Effector memory CD4-positive, alpha-beta T cell (primary cell): ENCODE results near the gene CARD10.

Experiments
- DNase-seq, 3 donors: peaks; one replicate each; pipeline ENCODE4 v3.0.0-alpha.2; 2020
- H3K27ac ChIP-seq: 2 replicates; pipeline ENCODE4 v1.7.0; 2013; ENCODE audit warnings: mild to moderate bottlenecking, low read length, moderate library complexity; ENCODE audit not compliant: insufficient read depth, poor library complexity, severe bottlenecking
- H3K27me3 ChIP-seq: replicated peaks from 2 replicates; pipeline ENCODE4 v1.7.0; 2013; ENCODE audit warnings: mild to moderate bottlenecking, low read length; ENCODE audit not compliant: insufficient read depth, control insufficient read depth, poor library complexity, severe bottlenecking
- H3K36me3 ChIP-seq: 2 replicates; pipeline ENCODE4 v1.7.0; 2013; ENCODE audit warnings: mild to moderate bottlenecking, low read length, moderate library complexity; ENCODE audit not compliant: control insufficient read depth, insufficient read depth
- H3K4me1 ChIP-seq: 2 replicates; pipeline ENCODE4 v1.7.0; 2013; ENCODE audit warnings: low read length, mild to moderate bottlenecking; ENCODE audit not compliant: control insufficient read depth, insufficient read depth, poor library complexity, severe bottlenecking
- H3K4me3 ChIP-seq: 2 replicates; pipeline ENCODE4 v1.7.0; 2013; ENCODE audit warnings: low read length, low read depth, mild to moderate bottlenecking; ENCODE audit not compliant: insufficient read depth, poor library complexity, severe bottlenecking
- H3K9me3 ChIP-seq: 2 replicates; pipeline ENCODE4 v1.7.0; 2013; ENCODE audit warnings: mild to moderate bottlenecking, low read length, moderate library complexity; ENCODE audit not compliant: control insufficient read depth

The CARD10 gene

DNA sequence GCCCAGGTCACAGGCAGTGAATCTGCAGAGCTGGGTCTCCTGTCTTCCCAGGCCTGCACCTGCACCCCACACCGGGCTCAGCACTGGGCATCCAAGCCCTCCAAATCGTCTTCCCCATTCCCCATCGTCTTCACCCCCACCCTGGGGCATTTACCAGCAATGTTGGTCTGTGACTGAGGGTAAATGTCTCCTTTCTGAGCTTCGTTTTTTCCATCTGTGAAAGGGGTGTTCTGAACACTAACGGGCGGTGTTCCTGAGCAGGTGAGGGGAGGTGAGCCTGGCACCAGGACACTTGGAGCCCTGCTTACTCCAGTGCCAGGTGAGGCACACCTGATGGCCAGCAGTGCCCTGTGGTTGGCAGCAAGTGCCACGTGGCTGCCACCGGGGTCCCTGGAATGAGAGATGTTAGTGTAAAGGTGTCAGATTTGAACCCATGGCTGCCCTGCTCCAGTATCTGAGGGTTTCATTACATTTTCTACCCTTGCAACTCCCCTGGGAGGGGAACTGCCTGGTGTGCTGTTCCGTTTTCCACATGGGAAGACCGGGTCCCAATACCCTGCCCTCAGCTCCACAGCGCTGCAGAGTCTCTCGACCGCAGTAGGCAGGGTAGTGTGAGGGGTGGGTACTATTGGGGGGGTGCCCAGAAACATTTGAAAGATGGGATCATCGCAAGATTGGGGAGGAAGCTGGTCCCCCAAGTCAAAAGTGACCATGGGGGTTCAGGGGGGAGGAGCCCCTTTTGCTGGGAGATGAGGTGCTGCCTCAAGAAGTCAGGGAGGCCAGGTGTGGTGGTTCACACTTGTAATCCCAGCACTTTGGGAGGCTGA lies 43.0 kb upstream of the CARD10 start:
- DNase-seq = no peak
- peaks cover 38% of the 10 kb centered on the region for H3K4me1 ChIP-seq

DNA sequence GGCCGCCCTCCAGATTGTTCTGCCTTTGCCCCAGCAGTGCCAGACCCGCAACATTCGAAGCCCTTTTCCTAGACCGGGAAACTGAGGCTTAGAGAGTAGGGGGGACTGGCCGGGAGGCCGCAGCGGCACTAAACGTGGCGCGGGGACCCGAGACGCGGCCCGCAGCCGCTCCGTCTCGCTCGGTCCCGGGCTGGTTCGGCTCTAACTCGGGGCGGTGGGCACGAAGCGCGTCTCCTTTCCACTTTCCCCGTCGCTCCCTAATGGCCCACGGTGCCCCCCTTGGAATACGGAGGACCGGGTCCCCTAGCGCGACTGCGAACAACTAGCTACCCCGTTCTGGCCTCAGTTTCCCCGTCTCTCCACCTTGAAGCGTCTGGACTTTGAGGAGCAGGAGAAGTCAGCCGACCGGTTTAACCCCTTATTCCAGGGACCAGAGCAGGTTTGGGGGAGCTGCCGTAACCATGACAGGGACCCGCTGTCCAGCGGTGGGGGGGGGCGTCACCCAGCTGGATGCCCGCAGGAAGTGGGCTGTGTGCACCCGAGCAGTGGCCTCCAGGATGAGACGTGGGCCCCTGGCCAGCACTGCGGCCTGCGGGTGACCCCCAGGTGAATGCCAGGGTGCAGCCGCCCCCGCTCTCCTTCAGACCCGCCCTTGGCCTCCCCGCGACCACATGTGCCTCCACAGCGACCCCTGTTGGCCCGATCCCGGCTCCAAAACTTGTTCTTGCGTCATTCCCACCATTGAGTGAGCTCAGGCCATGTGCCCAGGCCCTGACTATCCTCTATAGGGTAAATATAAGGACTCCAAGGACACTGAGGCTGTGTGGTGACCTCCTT lies 42.2 kb upstream of the CARD10 start:
- H3K9me3 ChIP-seq = no peaks in the 10 kb centered on the region
- DNase-seq = peak; percentile 44 to 60 (median 54)
- peaks cover 28% of the 10 kb centered on the region for H3K27me3 ChIP-seq
- peak overlapping the region; percentile 35 for H3K4me3 ChIP-seq
- H3K27ac ChIP-seq = no peak overlapping the region
- H3K4me1 ChIP-seq = peaks cover 30% of the 10 kb centered on the region
- no peaks in the 10 kb centered on the region for H3K36me3 ChIP-seq

More for the DNA sequence above, 43.0 kb upstream of the CARD10 start:
- H3K36me3 ChIP-seq = no peaks in the 10 kb centered on the region
- no peaks in the 10 kb centered on the region for H3K9me3 ChIP-seq
- H3K4me3 ChIP-seq = no peak overlapping the region
- peaks cover 28% of the 10 kb centered on the region for H3K27me3 ChIP-seq
- H3K27ac ChIP-seq = no peak overlapping the region

DNA sequence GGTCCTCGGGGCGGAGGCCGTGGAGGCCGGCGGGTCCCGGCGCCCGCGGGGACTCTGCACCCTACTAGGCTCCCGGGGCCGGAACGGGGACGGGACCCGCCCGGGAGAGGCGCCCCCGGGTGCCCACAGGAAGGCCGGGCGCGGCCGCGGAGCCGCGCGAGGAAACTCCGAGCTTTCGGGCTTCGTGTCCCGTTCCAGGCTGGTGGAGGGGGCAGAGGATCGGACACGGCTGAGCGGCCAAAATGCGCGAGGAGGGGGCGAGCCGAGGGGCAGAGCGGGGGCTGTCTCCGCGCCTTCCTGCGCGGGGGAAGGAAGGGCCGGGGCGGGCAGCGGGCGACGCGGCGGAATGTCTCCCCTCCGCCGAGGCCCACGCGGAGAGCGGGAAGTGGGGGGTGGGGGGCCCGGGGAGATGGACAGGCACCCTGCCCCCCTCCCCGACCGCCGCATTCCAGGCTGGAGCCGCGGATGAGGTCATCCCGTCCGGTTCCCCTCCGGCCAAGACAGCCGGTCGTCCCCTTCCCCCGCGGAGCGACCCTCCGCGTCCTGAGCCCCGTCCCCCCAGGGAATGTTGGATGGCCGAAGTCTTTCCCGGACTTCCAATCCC lies 41.5 kb upstream of the CARD10 start:
- DNase-seq = no peak
- peaks cover 28% of the 10 kb centered on the region for H3K27me3 ChIP-seq
- peaks cover 22% of the 10 kb centered on the region for H3K4me1 ChIP-seq
- no peaks in the 10 kb centered on the region for H3K9me3 ChIP-seq
- no peaks in the 10 kb centered on the region for H3K36me3 ChIP-seq
- H3K4me3 ChIP-seq = peak overlapping the region; percentile 35
- no peak overlapping the region for H3K27ac ChIP-seq

DNA sequence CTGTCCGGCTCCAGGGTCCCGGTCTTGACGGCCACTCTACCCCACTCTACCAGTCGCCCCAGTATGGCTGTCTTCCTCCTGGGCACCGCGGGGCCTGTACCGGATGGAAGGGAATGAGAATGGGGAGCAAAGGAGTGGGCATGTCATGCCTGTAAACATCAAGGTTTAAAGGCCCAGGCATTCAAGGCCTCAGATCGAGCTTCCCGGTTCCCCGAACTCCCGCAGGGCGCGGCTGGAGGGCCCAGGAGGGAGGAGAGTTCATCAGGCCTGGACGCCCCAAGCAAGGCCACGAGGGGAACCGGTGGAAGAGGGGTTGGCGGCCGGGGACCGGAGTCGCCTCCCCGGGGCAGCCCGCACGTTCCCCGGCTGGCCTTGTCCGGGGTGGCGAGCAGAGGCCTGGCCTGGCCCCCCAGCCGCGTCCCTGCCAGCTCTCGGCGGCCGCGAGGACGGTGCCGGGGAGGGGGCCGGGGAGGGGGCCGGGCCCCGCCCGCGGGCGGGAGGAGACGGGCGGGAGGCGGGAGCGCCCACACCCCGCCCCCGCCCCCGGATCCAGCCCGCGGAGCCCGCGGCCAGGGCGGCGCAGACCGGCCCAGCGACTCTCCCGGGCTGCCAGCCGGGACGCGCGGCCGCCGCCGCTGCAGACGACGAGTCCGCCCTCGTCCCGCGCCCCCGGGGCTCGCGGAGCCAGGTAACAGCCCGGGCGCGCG lies 40.8 kb upstream of the CARD10 start, which contains the start of gene CDC42EP1:
Gene CDC42EP1 (plus strand): TSS at position 580 of the 707 bp plus-strand sequence. CDS start 5,870 bp downstream, outside the sequence.
- H3K4me1 ChIP-seq = peaks cover 22% of the 10 kb centered on the region
- peak within 1 kb of the TSS; percentile 35 for H3K4me3 ChIP-seq
- H3K27me3 ChIP-seq = peaks cover 28% of the 10 kb centered on the region
- H3K36me3 ChIP-seq = no peaks in the 10 kb centered on the region
- no peak within 1 kb of the TSS for H3K27ac ChIP-seq
- no peaks in the 10 kb centered on the region for H3K9me3 ChIP-seq
- no peak for DNase-seq

DNA sequence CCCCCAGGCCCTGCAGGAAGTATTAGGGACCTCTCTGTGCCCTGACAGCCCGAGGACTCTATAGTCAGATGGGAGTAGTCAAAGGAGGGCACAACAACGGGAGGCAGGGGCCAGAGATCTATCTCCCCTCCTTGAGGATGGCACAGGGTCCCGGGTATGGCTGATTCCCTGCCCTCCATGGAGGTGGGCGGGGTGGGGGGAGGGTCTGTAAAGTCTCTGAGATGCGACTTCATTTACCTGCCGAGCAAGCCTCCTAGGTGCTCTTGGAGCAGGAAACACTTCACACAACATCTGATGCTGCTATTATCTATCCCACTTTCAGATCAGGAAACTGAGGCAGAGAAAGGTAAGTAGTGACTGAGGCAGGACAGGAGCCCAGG lies 40.3 kb upstream of the CARD10 start:
- no peak overlapping the region for H3K27ac ChIP-seq
- H3K4me1 ChIP-seq = peaks cover 22% of the 10 kb centered on the region

DNA sequence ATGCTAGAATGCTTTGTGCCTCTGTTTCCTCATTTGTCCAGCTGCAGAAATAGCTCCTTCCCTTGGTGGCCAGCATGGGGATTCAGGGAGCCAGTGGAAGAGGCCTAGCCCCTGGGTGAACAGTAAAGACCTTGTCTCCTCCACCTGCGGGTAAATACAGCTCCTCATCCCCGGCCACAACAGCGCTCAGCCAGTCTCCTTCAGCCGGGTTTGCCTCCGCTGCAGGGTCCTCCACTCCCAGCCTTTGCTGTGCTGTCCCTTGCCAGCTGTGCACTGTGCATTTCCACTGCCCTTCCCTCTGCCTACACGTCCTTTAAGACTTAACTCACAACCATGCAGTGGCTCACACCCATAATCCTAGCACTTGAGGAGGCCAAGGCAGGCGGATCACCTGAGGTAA lies 39.6 kb upstream of the CARD10 start:
- Histone ChIP-seq H3K4me1 (peaks cover 22% of the 10 kb centered on the region), H3K4me3 (no peak overlapping the region), H3K27ac (no peak overlapping the region), H3K36me3 (no peaks in the 10 kb centered on the region), H3K9me3 (no peaks in the 10 kb centered on the region), H3K27me3 (peaks cover 28% of the 10 kb centered on the region)
- no peak for DNase-seq

More for the DNA sequence above, 40.3 kb upstream of the CARD10 start:
- Histone ChIP-seq H3K36me3 (no peaks in the 10 kb centered on the region), H3K27me3 (peaks cover 28% of the 10 kb centered on the region), H3K9me3 (no peaks in the 10 kb centered on the region), H3K4me3 (no peak overlapping the region)
- no peak for DNase-seq

DNA sequence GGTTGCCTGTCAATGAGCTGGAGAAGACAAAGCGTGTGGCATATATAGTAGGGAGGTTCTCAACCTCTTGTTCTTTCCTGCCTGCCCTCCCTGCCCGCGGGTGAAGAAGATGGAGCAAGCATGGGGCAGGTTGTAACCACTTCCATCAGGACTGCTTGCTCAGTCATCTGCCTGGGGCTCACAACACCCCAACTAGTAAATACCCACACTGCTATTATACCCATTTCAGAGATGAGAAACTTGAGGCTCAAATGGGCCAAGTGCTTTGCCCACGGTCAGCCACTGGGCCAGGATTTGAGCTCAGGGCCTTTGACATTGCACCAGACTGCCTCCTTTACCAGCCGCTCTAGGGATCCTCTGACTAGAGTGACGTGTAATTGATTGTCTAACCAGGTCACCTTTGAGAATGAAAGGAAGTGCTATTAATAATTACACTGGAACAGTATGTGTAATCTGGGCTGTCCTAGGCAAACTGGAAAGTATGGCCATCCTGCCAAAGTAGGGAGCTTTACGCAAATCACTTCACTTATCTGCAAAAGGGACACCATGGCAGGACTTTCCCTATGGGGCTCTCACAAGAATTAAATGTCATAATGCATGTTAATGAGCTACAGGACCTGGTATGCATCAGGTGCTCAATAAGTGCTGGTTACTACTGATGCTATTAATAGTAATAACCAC lies 38.2 kb upstream of the CARD10 start:
- no peak overlapping the region for H3K4me3 ChIP-seq
- no peak overlapping the region for H3K27ac ChIP-seq
- H3K4me1 ChIP-seq = peaks cover 22% of the 10 kb centered on the region
- H3K36me3 ChIP-seq = no peaks in the 10 kb centered on the region
- H3K9me3 ChIP-seq = no peaks in the 10 kb centered on the region
- no peak for DNase-seq
- peaks cover 23% of the 10 kb centered on the region for H3K27me3 ChIP-seq

DNA sequence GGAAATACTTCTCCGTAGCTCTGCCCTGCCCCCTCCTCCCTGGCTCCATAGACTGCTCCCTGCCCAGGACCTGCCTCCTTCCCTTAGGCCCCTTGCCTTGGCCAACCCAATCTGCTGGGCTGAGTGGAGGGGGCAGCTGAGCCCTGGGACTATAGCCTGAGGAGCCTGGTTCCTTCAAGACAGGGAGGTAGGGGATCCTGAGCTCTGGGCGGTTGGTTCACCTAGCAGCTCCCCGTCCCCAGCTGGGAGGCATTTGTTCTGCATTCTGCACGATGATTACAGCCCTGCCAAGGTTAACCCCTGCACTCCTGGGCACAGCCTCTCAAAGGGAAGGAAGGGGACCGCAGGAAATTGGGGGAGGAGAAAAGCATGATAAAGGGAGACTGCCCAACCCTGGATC lies 37.5 kb upstream of the CARD10 start:
- H3K4me3 ChIP-seq = no peak overlapping the region
- no peaks in the 10 kb centered on the region for H3K9me3 ChIP-seq
- no peak overlapping the region for H3K27ac ChIP-seq
- no peaks in the 10 kb centered on the region for H3K36me3 ChIP-seq
- peaks cover 15% of the 10 kb centered on the region for H3K4me1 ChIP-seq
- DNase-seq = no peak
- peaks cover 16% of the 10 kb centered on the region for H3K27me3 ChIP-seq

DNA sequence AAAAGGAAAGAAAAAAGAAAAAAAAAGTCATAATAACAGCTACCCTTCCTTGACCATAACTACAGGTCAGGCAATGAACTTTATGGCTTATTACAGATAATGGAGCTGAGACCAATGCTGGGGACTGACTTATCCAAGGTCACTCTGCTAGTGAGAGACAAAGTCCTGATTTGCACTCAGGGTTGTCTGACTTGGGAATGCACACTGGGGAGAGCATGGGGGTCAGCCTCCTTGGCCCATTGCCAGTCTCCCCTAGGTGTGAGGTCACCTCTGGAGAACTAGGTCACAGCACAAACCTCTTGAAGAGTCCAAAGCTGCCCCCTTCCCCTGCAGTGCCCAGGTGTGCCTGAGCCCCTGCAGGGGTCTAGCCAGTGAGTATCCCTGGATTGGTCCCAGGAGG lies 35.8 kb upstream of the CARD10 start:
- Histone ChIP-seq H3K9me3 (no peaks in the 10 kb centered on the region), H3K36me3 (no peaks in the 10 kb centered on the region), H3K27ac (no peak overlapping the region), H3K27me3 (peaks cover 2% of the 10 kb centered on the region), H3K4me3 (no peak overlapping the region), H3K4me1 (peaks cover 2% of the 10 kb centered on the region)
- no peak for DNase-seq
